Measurements from ENCODE around the gene ARHGEF38.
A peak's percentile ranks its signal among the peaks of the same experiment; 100 is the strongest.

ARHGEF38 gene, protein sequence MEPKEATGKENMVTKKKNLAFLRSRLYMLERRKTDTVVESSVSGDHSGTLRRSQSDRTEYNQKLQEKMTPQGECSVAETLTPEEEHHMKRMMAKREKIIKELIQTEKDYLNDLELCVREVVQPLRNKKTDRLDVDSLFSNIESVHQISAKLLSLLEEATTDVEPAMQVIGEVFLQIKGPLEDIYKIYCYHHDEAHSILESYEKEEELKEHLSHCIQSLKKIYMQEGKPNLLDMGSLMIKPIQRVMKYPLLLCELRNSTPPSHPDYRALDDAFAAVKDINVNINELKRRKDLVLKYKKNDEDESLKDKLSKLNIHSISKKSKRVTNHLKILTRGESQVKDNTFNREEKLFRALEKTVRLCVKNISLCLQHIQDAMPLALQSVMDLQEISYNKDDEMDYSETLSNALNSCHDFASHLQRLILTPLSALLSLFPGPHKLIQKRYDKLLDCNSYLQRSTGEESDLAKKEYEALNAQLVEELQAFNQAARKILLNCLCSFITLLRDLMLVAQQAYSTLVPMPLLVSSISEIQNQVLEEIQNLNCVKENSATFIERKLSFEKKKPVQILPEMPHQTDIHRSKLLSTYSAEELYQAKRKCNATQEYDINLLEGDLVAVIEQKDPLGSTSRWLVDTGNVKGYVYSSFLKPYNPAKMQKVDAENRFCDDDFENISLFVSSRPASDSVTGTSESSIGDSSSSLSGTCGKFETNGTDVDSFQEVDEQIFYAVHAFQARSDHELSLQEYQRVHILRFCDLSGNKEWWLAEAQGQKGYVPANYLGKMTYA

GRCh38 chr4:105551965-105552746 is at the start of gene ARHGEF38:
TSS of gene ARHGEF38 (plus strand) at chr4:105552620. CDS start at chr4:105552766, 146 bp downstream.
- DNase-seq, result no peak

- DNase-seq, result no peak
Observed at GRCh38 chr4:105503484-105503883, 48.9 kb upstream of the ARHGEF38 start.

DNA sequence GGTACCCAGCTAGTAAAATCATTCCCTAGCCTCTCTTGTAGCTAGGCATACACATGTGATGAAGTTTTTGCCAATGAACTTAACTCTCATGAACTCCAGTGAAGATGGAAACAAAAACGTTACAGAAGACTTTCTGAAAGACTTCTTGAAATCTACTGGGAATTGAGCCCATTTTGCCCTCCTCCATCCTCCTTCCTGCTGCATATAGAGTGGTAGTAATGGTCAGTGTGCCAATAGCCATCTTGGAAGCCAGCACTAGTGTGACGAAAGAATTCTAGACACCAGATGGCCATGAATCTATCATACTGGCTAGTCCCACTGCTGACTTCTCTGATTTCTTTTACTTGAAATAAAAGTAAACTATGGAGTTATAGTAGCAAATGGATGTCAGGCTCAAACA is 47.7 kb upstream of the ARHGEF38 start:
- peak in 2 of 51 donors; percentile 2 to 3 for DNase-seq

DNA sequence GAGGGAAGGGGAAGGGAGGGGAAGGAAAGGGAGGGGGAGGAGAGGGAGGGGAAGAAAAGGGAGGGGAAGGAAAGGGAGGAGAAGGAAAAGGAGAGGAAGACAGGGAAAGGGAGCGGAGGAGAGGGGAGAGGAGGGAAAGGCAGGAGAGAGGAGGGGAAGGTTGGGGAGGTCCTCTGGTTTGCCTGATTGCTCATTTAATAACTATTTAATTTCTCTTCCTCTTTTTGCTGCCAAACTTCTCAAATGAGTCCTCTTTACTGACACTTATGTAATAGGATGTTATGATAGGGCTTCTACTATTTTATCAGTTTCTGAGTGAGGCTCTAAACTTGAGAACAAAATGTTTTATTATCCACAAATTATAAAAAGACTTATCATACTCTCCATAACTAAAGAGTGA is 43.1 kb upstream of the ARHGEF38 start:
- DNase-seq, result no peak

DNA sequence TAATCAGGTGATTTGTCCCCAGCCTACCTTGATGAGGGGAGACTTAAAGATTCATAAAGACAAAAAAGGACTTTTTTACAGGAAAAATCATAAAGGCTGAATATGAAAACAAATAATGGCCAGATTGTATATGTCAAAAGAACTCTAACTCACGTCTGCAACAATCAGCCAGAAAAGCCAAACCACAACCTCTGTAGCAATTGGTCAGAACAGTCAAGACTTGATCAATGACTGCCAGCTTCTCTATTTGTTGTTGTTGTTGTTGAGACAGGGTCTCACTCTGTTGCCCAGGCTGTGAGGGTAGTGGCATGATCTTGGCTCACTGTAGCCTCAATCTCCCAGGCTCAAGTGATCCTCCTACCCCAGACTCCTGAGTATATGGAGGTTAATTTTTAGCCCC is 42.7 kb upstream of the ARHGEF38 start:
- no peak for DNase-seq

GRCh38 chr4:105510245-105510644 is 42.2 kb upstream of the ARHGEF38 start:
- no peak for DNase-seq

- DNase-seq, result peak in 9 of 51 donors; percentile 9 to 36 (median 16)
Observed at GRCh38 chr4:105520819-105521790, 31.3 kb upstream of the ARHGEF38 start.

GRCh38 chr4:105526656-105527055 is 25.8 kb upstream of the ARHGEF38 start:
- no peak for DNase-seq

DNA sequence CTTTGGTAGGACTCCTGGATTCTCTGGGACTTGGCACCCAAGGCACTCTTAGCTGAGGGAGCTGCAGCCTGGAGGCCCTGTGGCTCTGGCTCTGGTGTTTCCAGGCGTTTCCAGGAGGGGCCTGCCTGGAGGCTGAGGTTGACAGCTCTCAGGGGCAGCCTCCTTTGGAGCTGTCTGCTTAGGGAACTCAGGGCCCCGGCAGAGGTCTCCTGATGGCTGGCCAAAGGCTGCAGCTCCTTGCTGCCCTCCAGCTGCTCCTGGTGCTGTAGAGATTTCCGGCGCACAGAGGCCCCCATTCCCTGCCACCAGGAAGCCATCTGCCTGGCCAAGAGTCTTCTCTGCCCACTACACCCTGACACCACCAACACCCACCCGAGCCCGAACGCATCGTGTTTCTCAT is 25.3 kb upstream of the ARHGEF38 start:
- DNase-seq, result no peak

- DNase-seq, result no peak
Observed at GRCh38 chr4:105536601-105537000, 15.8 kb upstream of the ARHGEF38 start.

DNA sequence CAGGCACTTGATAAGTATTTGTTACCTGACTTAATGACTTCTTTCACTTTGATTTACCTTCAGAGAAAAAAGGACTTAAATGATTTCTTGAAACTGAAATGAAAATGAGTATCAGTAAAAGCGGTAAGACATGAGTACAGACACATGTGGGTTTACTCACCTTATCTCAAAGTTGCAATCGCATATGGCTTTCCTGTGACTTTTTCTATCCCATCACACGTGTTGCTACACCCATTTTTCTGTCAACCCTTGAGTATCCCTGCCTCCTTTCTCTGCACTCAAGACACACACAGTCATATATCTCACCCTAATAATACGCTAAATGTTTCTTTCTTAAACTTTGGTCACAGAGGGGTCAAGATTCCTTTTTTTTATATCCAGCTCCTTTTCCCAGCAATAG is 11.0 kb upstream of the ARHGEF38 start:
- no peak for DNase-seq

- DNase-seq, result no peak
Observed at GRCh38 chr4:105542039-105542438, 10.4 kb upstream of the ARHGEF38 start.

DNA sequence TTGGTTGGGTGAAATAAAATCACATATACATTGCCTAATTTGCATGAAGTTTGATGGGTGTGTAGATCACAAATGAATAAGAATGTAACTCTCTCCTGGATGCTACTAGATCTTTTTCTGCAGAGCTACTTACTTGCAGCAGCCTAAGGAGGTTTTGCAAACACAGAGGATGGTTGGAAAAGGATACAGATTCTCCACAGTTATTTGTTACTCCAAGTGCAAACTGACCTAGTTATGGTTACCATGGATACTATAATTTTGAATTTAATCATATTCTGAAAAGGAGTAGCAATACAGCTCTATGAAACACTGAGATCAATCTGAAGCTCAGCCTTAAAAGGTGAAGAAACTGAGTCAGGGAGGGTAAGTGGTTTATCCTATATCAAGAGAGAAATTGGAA is 9.1 kb upstream of the ARHGEF38 start:
- DNase-seq, result no peak

GRCh38 chr4:105543881-105544280 is 8.5 kb upstream of the ARHGEF38 start:
- no peak for DNase-seq

- DNase-seq, result peak in 1 of 51 donors; percentile 32
Observed at GRCh38 chr4:105544520-105545286, 7.7 kb upstream of the ARHGEF38 start.

DNA sequence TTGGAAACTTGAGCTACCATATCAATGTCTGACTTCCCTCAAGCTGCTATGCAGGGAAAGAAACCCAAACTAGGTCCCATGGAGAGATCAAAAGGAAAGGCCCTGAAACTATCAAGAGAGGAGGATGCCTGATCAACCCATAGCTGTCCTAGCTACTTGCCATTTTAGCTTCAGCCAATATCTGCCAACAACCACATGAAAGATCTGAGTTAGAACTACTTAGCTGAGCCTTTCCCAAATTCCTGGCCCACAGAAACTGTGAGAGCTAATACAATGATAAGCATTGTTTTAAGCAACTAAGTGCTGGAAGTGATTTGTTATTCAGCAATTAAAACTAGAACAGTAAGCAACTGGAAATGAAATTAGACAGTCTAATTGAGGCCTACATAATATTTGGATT is 6.3 kb upstream of the ARHGEF38 start:
- no peak for DNase-seq

- DNase-seq, result no peak
Observed at GRCh38 chr4:105547769-105548168, 4.7 kb upstream of the ARHGEF38 start.

DNA sequence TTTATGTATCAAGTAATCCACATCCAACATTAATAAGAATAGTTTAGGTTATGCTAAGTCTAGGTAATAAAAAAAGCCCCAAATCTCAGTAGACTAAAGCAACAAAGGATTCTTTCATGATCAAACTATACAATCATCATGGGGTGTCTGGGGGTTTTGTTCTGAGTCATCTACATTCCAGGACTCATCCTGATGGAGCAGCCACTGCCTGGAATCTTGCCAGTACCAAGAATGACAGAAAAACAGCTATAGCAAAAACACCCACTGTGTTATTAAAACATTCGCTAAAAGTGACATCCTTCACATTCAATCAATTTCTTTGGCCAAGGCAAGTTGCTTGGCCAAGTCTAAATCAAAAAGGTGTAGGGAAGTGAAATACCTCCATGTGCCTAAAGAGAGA is 3.9 kb upstream of the ARHGEF38 start:
- no peak for DNase-seq

DNA sequence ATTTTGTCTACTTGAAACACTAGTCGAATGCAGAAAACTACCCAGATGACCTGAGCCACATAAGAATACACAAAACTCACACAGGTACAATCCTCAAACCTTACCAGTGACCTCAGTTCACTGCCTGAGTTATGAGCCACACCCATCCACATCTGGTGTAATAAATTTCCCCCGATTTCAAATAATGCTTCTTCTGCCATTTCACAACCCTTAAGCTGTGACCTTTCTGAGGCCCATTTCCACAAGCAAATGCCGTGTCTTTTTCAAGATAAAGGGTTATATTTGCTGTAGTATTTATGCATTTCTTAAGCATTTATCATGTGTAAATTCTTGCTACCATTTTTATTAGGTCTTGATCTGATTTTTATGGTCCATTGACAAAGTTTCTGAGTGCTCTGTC is 1.8 kb upstream of the ARHGEF38 start:
- DNase-seq, result no peak

- DNase-seq, result no peak
Observed at GRCh38 chr4:105555409-105555808, 3.0 kb downstream of the ARHGEF38 start.
